HG02884 (cell line): ENCODE results near the gene MAPK14.

Source experiments
- ATAC-seq: cut with Tn5 transposase; IDR thresholded peaks from one replicate; pipeline ENCODE4 v1.9.1; 2021; ENCODE audit warnings: mild to moderate bottlenecking, moderate library complexity; ENCODE audit not compliant: unreplicated experiment

The MAPK14 gene

GRCh38 chr6:36035225-36035624, 7.6 kb downstream of the MAPK14 start:
- ATAC-seq, result no peak

GRCh38 chr6:36038120-36038876, 10.7 kb downstream of the MAPK14 start:
- ATAC-seq, result no peak

GRCh38 chr6:36039112-36039511, 11.5 kb downstream of the MAPK14 start:
- no peak for ATAC-seq

GRCh38 chr6:36040958-36041357, 13.3 kb downstream of the MAPK14 start:
- ATAC-seq, result no peak

- ATAC-seq, result no peak
These were observed 15.1 kb downstream of the MAPK14 start for GRCh38 chr6:36042618-36043260.

GRCh38 chr6:36049582-36049981, 22.0 kb downstream of the MAPK14 start:
- no peak for ATAC-seq

- no peak for ATAC-seq
These were observed 22.7 kb downstream of the MAPK14 start for GRCh38 chr6:36050305-36050704.

GRCh38 chr6:36050947-36051710, 23.5 kb downstream of the MAPK14 start:
- ATAC-seq, result no peak

GRCh38 chr6:36052097-36052496, 24.5 kb downstream of the MAPK14 start:
- no peak for ATAC-seq

- ATAC-seq, result no peak
These were observed 26.3 kb downstream of the MAPK14 start for GRCh38 chr6:36053878-36054277.

GRCh38 chr6:36054415-36054814, 26.8 kb downstream of the MAPK14 start:
- no peak for ATAC-seq

- no peak for ATAC-seq
These were observed 27.3 kb downstream of the MAPK14 start for GRCh38 chr6:36054956-36055355.

GRCh38 chr6:36056178-36056577, 28.6 kb downstream of the MAPK14 start:
- no peak for ATAC-seq

GRCh38 chr6:36061236-36061635, 33.6 kb downstream of the MAPK14 start:
- ATAC-seq, result no peak

- no peak for ATAC-seq
These were observed 34.6 kb downstream of the MAPK14 start for GRCh38 chr6:36062247-36062646.

GRCh38 chr6:36063318-36064060, 35.9 kb downstream of the MAPK14 start:
- no peak for ATAC-seq

GRCh38 chr6:36064770-36065396, 37.3 kb downstream of the MAPK14 start:
- no peak for ATAC-seq

- ATAC-seq, result no peak
These were observed 38.3 kb downstream of the MAPK14 start for GRCh38 chr6:36065916-36066315.

GRCh38 chr6:36066817-36067216, 39.2 kb downstream of the MAPK14 start:
- ATAC-seq, result no peak

- ATAC-seq, result no peak
These were observed 39.9 kb downstream of the MAPK14 start for GRCh38 chr6:36067374-36068011.
